Measurements from ENCODE around the gene CFI. TPM values are rescaled to one million over a fixed set of nuclear protein-coding genes. Genes with fewer than 3 reads are reported as not detected.

Gene CFI
- total and polyA plus RNA-seq, 12 donors: 5.9 to 219 (median 77.1) TPM

- Histone ChIP-seq H3K36me3 (replicated peaks in 1 of 2) (no peaks in the 10 kb centered on the region), H3K4me1 (replicated peaks in 1 of 2) (no peaks in the 10 kb centered on the region), H3K9me3 (replicated peaks in 1 of 3) (no peaks in the 10 kb centered on the region), H3K27ac (no peak overlapping the region), H3K4me3 (no peak overlapping the region), H3K27me3 (no peaks in the 10 kb centered on the region)
- no peak for DNase-seq
- TF ChIP-seq CTCF (IDR thresholded peaks at IDR 0.05): no peak
- no peak for TF ChIP-seq POLR2A (IDR thresholded peaks at IDR 0.05)
- 62 to 72% (median 68%) methylated on average over 11 of the region's 11 CpGs for WGBS, 4 donors
- intact Hi-C loops (cut with DNase I): no loop called here
Measured at GRCh38 chr4:109810552-109811387, 9.0 kb upstream of the CFI start.

GRCh38 chr4:109809655-109810054, 7.9 kb upstream of the CFI start:
- 80 to 89% (median 87%) methylated on average over 2 of the region's 2 CpGs for WGBS, 4 donors
- no peaks in the 10 kb centered on the region for H3K9me3 ChIP-seq (replicated peaks in 1 of 3)
- H3K36me3 ChIP-seq (replicated peaks in 1 of 2): no peaks in the 10 kb centered on the region
- no peak for TF ChIP-seq CTCF (IDR thresholded peaks at IDR 0.05)
- no peak for TF ChIP-seq POLR2A (IDR thresholded peaks at IDR 0.05)
- no peak overlapping the region for H3K27ac ChIP-seq
- no peaks in the 10 kb centered on the region for H3K27me3 ChIP-seq
- DNase-seq: no peak
- H3K4me1 ChIP-seq (replicated peaks in 1 of 2): no peaks in the 10 kb centered on the region
- no peak overlapping the region for H3K4me3 ChIP-seq
- intact Hi-C loops (cut with DNase I): loop anchor here (5.0 to 10.0 kb wide), 2 partner anchors 107 to 385 kb away; partner anchors contain the start of gene CASP6 (in 1 of the 2)

- TF ChIP-seq POLR2A (IDR thresholded peaks at IDR 0.05) (no peak), CTCF (IDR thresholded peaks at IDR 0.05) (peak in 5 of 6 experiments; percentile 32 to 58 (median 47))
- intact Hi-C loops (cut with DNase I): loop anchor here (10.0 kb wide), 1 partner anchor 379 kb away; no protein-coding TSS in a partner anchor
- Histone ChIP-seq H3K4me1 (replicated peaks in 1 of 2) (peaks cover 5% of the 10 kb centered on the region in 2 donors), H3K9me3 (replicated peaks in 1 of 3) (no peaks in the 10 kb centered on the region), H3K27ac (no peak overlapping the region), H3K36me3 (replicated peaks in 1 of 2) (no peaks in the 10 kb centered on the region), H3K27me3 (no peaks in the 10 kb centered on the region), H3K4me3 (no peak overlapping the region)
- peak in 5 of 7 donors; percentile 25 to 48 (median 32) for DNase-seq
- WGBS, 4 donors: 13 to 21% (median 18%) methylated on average over 4 of the region's 4 CpGs
Measured at GRCh38 chr4:109803924-109804571, 2.2 kb upstream of the CFI start.

- Histone ChIP-seq H3K4me1 (replicated peaks in 1 of 2) (peaks cover 5% of the 10 kb centered on the region in 2 donors), H3K27me3 (no peaks in the 10 kb centered on the region), H3K9me3 (replicated peaks in 1 of 3) (no peaks in the 10 kb centered on the region), H3K4me3 (peak overlapping the region in 2 of 4 donors; percentile 10 to 57), H3K27ac (peak overlapping the region in 3 of 5 donors; percentile 11 to 55 (median 21)), H3K36me3 (replicated peaks in 1 of 2) (no peaks in the 10 kb centered on the region)
- intact Hi-C loops (cut with DNase I): loop anchor here (10.0 kb wide), 1 partner anchor 376 kb away; no protein-coding TSS in a partner anchor
- WGBS, 4 donors: 41 to 58% (median 45%) methylated on average over 4 of the region's 4 CpGs
- no peak for DNase-seq
- TF ChIP-seq POLR2A (IDR thresholded peaks at IDR 0.05) (no peak), CTCF (IDR thresholded peaks at IDR 0.05) (no peak)
Measured at GRCh38 chr4:109801099-109801789, 555 bp downstream of the CFI start.
